Astrocyte (in vitro differentiated cells and primary cell): Measurements from ENCODE around the gene SGSM1. TPM values are rescaled to one million over a fixed set of nuclear protein-coding genes. Genes with fewer than 3 reads are reported as not detected.

Source experiments
- DNase-seq: peaks from one replicate; pipeline ENCODE4 v3.0.0-alpha.2; 2010; ENCODE audit warnings: low read depth
- FAIRE-seq: peaks from 2 replicates; lab custom pipeline; 2011; peaks lifted over from hg19 to GRCh38; lab: Jason Lieb, UNC
- H2AFZ ChIP-seq: 2 replicates; pipeline ENCODE4 v1.6.0; 2012; ENCODE audit warnings: low read depth, low read length, inconsistent platforms
- H3K27ac ChIP-seq: 2 replicates; pipeline ENCODE4 v1.5.1; 2011; ENCODE audit warnings: low read depth, low read length, inconsistent platforms
- H3K27me3 ChIP-seq: 2 replicates; pipeline ENCODE4 v1.6.0; 2011; ENCODE audit warnings: low read length, inconsistent platforms; ENCODE audit not compliant: insufficient read depth
- H3K36me3 ChIP-seq: 2 replicates; pipeline ENCODE4 v1.5.1; 2011; ENCODE audit warnings: low read length, inconsistent platforms; ENCODE audit not compliant: insufficient read depth
- H3K4me1 ChIP-seq: 2 replicates; pipeline ENCODE4 v1.5.1; 2011; ENCODE audit warnings: low read length, inconsistent platforms; ENCODE audit not compliant: insufficient read depth
- H3K4me2 ChIP-seq: 2 replicates; pipeline ENCODE4 v1.6.0; 2012; ENCODE audit warnings: low read length, inconsistent platforms
- H3K4me3 ChIP-seq: 2 replicates; pipeline ENCODE4 v1.5.1; 2011; ENCODE audit warnings: low read depth, mild to moderate bottlenecking, low read length, inconsistent platforms; ENCODE audit not compliant: insufficient read depth
- H3K79me2 ChIP-seq: 2 replicates; pipeline ENCODE4 v1.6.0; 2012; ENCODE audit warnings: mild to moderate bottlenecking, low read length, inconsistent platforms; ENCODE audit not compliant: insufficient read depth
- H3K9ac ChIP-seq: 2 replicates; pipeline ENCODE4 v1.6.0; 2012; ENCODE audit warnings: mild to moderate bottlenecking, low read length, inconsistent platforms
- H3K9me3 ChIP-seq: 2 replicates; pipeline ENCODE4 v1.5.1; 2012; ENCODE audit warnings: low read depth, mild to moderate bottlenecking, low read length, inconsistent platforms; ENCODE audit not compliant: insufficient read depth
- H4K20me1 ChIP-seq: 2 replicates; pipeline ENCODE4 v1.6.0; 2012; ENCODE audit warnings: low read length, inconsistent platforms; ENCODE audit not compliant: insufficient read depth
- H3K27ac Mint-ChIP-seq: one replicate; pipeline ENCODE4 v1.8.0; 2021; ENCODE audit warnings: mild to moderate bottlenecking, mixed read lengths; ENCODE audit not compliant: unreplicated experiment
- H3K27me3 Mint-ChIP-seq: one replicate; pipeline ENCODE4 v1.8.0; 2021; ENCODE audit warnings: low read depth, mixed read lengths; ENCODE audit not compliant: unreplicated experiment
- H3K36me3 Mint-ChIP-seq: one replicate; pipeline ENCODE4 v1.8.0; 2021; ENCODE audit warnings: low read depth, mixed read lengths; ENCODE audit not compliant: unreplicated experiment
- H3K4me1 Mint-ChIP-seq: one replicate; pipeline ENCODE4 v1.8.0; 2021; ENCODE audit warnings: low read depth, mixed read lengths; ENCODE audit not compliant: unreplicated experiment
- H3K4me3 Mint-ChIP-seq: one replicate; pipeline ENCODE4 v1.8.0; 2021; ENCODE audit warnings: mild to moderate bottlenecking, moderate library complexity, mixed read lengths; ENCODE audit not compliant: unreplicated experiment
- H3K9me3 Mint-ChIP-seq: one replicate; pipeline ENCODE4 v1.8.0; 2021; ENCODE audit warnings: mild to moderate bottlenecking, mixed read lengths; ENCODE audit not compliant: unreplicated experiment
- CTCF ChIP-seq: IDR thresholded peaks from 2 replicates; pipeline ENCODE4 v1.5.1; 2011; ENCODE audit warnings: low read depth, mild to moderate bottlenecking, inconsistent platforms, low read length, moderate library complexity; ENCODE audit not compliant: insufficient read depth
- EZH2 ChIP-seq: IDR thresholded peaks from 2 replicates; pipeline ENCODE4 v1.6.1; 2012; ENCODE audit warnings: mild to moderate bottlenecking, low read length, inconsistent platforms; ENCODE audit not compliant: insufficient read depth
- total RNA-seq: library from RNA; stranded (reverse); gene quantifications from 2 replicates; pipeline ENCODE4 v1.2.1, GENCODE V29; 2021

SGSM1 gene
- total RNA-seq, 1 donor from 2014 or later = 0.05 TPM

- FAIRE-seq (no peak), DNase-seq (no peak)
- Histone ChIP-seq H3K27ac (no peak overlapping the region), H2AFZ (no peak overlapping the region), H3K79me2 (no peaks in the 10 kb centered on the region), H3K4me1 (no peaks in the 10 kb centered on the region), H3K4me3 (no peak overlapping the region), H3K4me2 (no peak overlapping the region), H3K36me3 (no peaks in the 10 kb centered on the region), H3K9me3 (no peaks in the 10 kb centered on the region), H4K20me1 (no peaks in the 10 kb centered on the region), H3K9ac (no peak overlapping the region), H3K27me3 (peaks cover 12% of the 10 kb centered on the region)
- no peaks in the 10 kb centered on the region for H3K36me3 Mint-ChIP-seq
- H3K27ac Mint-ChIP-seq = no peak overlapping the region
- TF ChIP-seq CTCF (no peak), EZH2 (no peak)
- H3K9me3 Mint-ChIP-seq = no peaks in the 10 kb centered on the region
- H3K4me1 Mint-ChIP-seq = peaks cover 9% of the 10 kb centered on the region
- peaks cover 8% of the 10 kb centered on the region for H3K27me3 Mint-ChIP-seq
- H3K4me3 Mint-ChIP-seq = no peak overlapping the region
Observed at GRCh38 chr22:24947383-24947782, 141.4 kb downstream of the SGSM1 start.

DNA sequence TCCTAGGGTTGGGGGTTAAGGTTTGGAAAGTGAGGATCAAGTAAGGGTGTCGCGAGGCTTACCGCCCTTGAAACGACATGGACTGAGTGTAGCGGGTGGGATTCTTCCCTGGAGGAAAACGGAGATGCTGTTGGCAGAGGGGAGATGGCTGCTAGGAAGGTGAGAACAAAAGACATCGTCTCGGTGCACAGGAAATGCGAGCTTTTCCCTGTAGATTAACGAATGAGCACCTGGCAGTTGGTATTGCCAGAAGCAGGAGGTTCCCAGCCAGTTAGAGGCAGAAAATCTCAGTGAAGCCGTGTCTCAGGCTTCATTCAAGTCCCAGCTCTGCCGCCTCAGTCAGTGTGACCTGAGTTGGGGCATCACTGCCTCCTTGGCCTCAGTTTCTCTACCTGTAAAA, 141.9 kb downstream of the SGSM1 start:
- TF ChIP-seq EZH2 (no peak), CTCF (no peak)
- no peak overlapping the region for H3K27ac ChIP-seq
- no peak overlapping the region for H3K4me3 Mint-ChIP-seq
- no peaks in the 10 kb centered on the region for H4K20me1 ChIP-seq
- H3K9me3 Mint-ChIP-seq = no peaks in the 10 kb centered on the region
- no peak overlapping the region for H3K27ac Mint-ChIP-seq
- DNase-seq (no peak), FAIRE-seq (no peak)
- H3K4me3 ChIP-seq = no peak overlapping the region
- peaks cover 9% of the 10 kb centered on the region for H3K4me1 Mint-ChIP-seq
- no peak overlapping the region for H3K9ac ChIP-seq
- H3K27me3 Mint-ChIP-seq = peaks cover 8% of the 10 kb centered on the region
- no peak overlapping the region for H3K4me2 ChIP-seq
- H3K9me3 ChIP-seq = no peaks in the 10 kb centered on the region
- peaks cover 12% of the 10 kb centered on the region for H3K27me3 ChIP-seq
- no peaks in the 10 kb centered on the region for H3K36me3 ChIP-seq
- H3K79me2 ChIP-seq = no peaks in the 10 kb centered on the region
- no peak overlapping the region for H2AFZ ChIP-seq
- H3K36me3 Mint-ChIP-seq = no peaks in the 10 kb centered on the region
- peaks cover 2% of the 10 kb centered on the region for H3K4me1 ChIP-seq

- DNase-seq (no peak), FAIRE-seq (no peak)
- no peak overlapping the region for H2AFZ ChIP-seq
- peaks cover 8% of the 10 kb centered on the region for H3K27me3 Mint-ChIP-seq
- H3K79me2 ChIP-seq = no peaks in the 10 kb centered on the region
- H3K9me3 ChIP-seq = no peaks in the 10 kb centered on the region
- H3K9me3 Mint-ChIP-seq = no peaks in the 10 kb centered on the region
- no peaks in the 10 kb centered on the region for H4K20me1 ChIP-seq
- H3K4me2 ChIP-seq = no peak overlapping the region
- H3K27ac ChIP-seq = no peak overlapping the region
- no peak overlapping the region for H3K9ac ChIP-seq
- no peak overlapping the region for H3K27ac Mint-ChIP-seq
- TF ChIP-seq CTCF (no peak), EZH2 (no peak)
- H3K36me3 Mint-ChIP-seq = no peaks in the 10 kb centered on the region
- peaks cover 9% of the 10 kb centered on the region for H3K4me1 ChIP-seq
- no peak overlapping the region for H3K4me3 Mint-ChIP-seq
- peaks cover 9% of the 10 kb centered on the region for H3K4me1 Mint-ChIP-seq
- peaks cover 14% of the 10 kb centered on the region for H3K27me3 ChIP-seq
- no peak overlapping the region for H3K4me3 ChIP-seq
- no peaks in the 10 kb centered on the region for H3K36me3 ChIP-seq
Observed at GRCh38 chr22:24948356-24949202, 142.6 kb downstream of the SGSM1 start.
